ENCODE measurements around the gene C2CD4A.

Gene C2CD4A

DNA sequence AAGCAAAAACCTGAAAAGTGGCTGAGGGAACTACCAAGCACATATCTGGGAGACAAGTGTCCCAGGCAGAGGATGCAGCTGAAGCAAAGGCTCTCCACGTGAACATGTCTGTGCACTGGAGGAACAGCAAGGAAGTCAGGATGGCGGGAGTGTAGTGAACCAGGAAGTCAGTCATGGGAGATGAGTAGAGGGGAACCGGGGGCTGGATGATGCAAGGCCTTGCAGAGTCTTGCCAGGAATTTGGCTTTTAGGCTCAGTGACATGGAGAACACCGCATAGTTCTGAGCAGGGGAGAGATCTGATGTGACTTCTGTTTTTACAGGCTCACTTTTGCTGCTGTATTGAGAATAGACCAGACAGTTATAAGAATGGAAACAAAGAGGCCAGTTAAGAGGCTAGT is 19.0 kb downstream of the C2CD4A start:
- H3K27ac ChIP-seq (replicated peaks) = no peak overlapping the region
- TF ChIP-seq GABPA (IDR thresholded peaks at IDR 0.05; ENCODE audit: low read depth) (no peak), REST (IDR thresholded peaks at IDR 0.05; ENCODE audit: insufficient replicate concordance, low read depth) (no peak), POLR2AphosphoS5 (IDR thresholded peaks at IDR 0.05; ENCODE audit: low read depth) (no peak), SPI1 (IDR thresholded peaks at IDR 0.05; ENCODE audit: borderline replicate concordance, low read depth) (no peak), CTCF (IDR thresholded peaks at IDR 0.05; ENCODE audit: insufficient read depth, low read length) (no peak)
- no peak overlapping the region for H3K4me3 ChIP-seq (replicated peaks; ENCODE audit: insufficient read depth, low read length)
- no peak for DNase-seq (ENCODE audit: low read depth in 1 of 2, low spot score in 1 of 2)
- peaks cover 2% of the 10 kb centered on the region for H3K27me3 ChIP-seq (ENCODE audit: insufficient read depth, poor library complexity, severe bottlenecking)

DNA sequence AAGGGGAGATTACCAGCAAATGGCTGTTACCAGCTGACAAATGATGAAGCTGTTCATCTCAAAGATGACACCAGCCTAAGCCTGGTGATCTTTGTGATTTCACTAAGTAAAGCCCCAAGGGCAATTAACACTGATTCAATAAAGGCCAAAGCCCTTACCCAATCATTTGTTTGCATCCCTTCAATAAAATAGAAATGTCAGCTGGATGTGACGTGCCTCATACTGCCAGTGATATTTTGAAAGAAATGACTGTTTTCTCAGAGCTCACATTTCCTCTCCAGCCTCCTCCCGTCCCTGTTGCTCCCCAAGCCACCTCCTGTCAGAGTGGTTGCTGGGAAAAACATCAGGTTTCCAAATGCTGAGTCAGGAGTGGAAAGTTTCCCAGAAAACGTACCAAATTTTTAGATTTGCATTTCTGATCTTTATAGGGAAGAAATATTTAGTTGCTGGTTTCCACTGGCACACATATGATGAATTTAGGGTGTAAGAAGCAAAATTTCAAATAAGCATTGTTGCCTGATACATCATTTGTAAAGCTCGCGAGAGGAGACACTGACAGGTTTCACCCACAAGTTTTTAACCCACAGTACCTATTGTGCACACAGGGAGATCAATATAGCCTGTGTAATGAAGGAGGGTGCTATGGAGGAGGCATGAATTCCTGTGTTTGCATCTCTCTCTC is 21.0 kb downstream of the C2CD4A start:
- Histone ChIP-seq H3K4me3 (replicated peaks; ENCODE audit: insufficient read depth, low read length) (no peak overlapping the region), H3K27me3 (ENCODE audit: insufficient read depth, poor library complexity, severe bottlenecking) (peaks cover 2% of the 10 kb centered on the region), H3K27ac (replicated peaks) (no peak overlapping the region)
- TF ChIP-seq GABPA (IDR thresholded peaks at IDR 0.05; ENCODE audit: low read depth) (no peak), CTCF (IDR thresholded peaks at IDR 0.05; ENCODE audit: insufficient read depth, low read length) (no peak), SPI1 (IDR thresholded peaks at IDR 0.05; ENCODE audit: borderline replicate concordance, low read depth) (no peak), POLR2AphosphoS5 (IDR thresholded peaks at IDR 0.05; ENCODE audit: low read depth) (no peak), REST (IDR thresholded peaks at IDR 0.05; ENCODE audit: insufficient replicate concordance, low read depth) (no peak)
- no peak for DNase-seq (ENCODE audit: low read depth in 1 of 2, low spot score in 1 of 2)

DNA sequence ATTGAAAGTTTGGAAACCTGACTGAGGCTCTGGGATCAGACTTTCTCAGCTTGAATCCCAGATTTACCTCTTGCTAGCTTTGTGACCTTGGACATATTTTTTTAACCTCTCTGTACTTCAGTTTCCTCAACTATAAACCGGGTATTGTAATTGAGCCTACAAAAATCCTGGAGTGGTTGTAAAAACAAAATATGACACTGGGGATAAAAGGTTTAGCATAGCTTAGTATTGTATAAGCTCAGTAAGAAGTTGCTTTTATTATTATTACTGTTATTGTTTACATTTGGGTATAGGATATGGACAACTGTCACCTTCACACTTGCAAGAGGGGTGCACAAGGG is 21.5 kb downstream of the C2CD4A start:
- TF ChIP-seq SPI1 (IDR thresholded peaks at IDR 0.05; ENCODE audit: borderline replicate concordance, low read depth) (no peak), POLR2AphosphoS5 (IDR thresholded peaks at IDR 0.05; ENCODE audit: low read depth) (no peak), GABPA (IDR thresholded peaks at IDR 0.05; ENCODE audit: low read depth) (no peak), REST (IDR thresholded peaks at IDR 0.05; ENCODE audit: insufficient replicate concordance, low read depth) (no peak), CTCF (IDR thresholded peaks at IDR 0.05; ENCODE audit: insufficient read depth, low read length) (no peak)
- Histone ChIP-seq H3K27ac (replicated peaks) (no peak overlapping the region), H3K27me3 (ENCODE audit: insufficient read depth, poor library complexity, severe bottlenecking) (peaks cover 2% of the 10 kb centered on the region), H3K4me3 (replicated peaks; ENCODE audit: insufficient read depth, low read length) (no peak overlapping the region)
- no peak for DNase-seq (ENCODE audit: low read depth in 1 of 2, low spot score in 1 of 2)

Measured in HL-60 (cell line).